Measurements from ENCODE around the gene OLFM1. TPM values are rescaled to one million over a fixed set of nuclear protein-coding genes. Genes with fewer than 3 reads are reported as not detected.

OLFM1 gene
- total RNA-seq: 1 to 10 TPM; 6.3 to 7.8 TPM

DNA sequence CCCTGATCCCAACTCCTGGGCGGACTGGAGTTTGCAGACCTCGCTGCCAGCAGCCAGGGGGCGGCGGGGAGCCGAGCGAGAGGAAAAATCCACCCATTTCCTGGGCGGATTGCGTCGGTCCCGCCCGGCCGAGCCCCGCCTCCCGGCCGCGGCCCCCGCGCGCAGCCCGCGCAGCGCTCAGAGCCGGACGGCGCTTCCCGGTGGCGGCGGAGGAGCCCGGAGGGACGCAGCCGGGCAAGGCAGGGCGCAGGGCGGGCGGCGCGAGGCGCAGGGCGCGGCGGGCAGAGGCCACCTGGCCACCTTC, at the start of gene OLFM1:
TSS of gene OLFM1 (plus strand) at position 180 of the 304 bp plus-strand sequence. CDS start 322 bp downstream, outside the sequence.
- Histone ChIP-seq H3K36me3 (replicated peaks in 1 of 2; ENCODE audit: insufficient read depth in 1 of 2, low read depth in 2 of 2) (no peaks in the 10 kb centered on the region), H3K4me1 (peaks cover 50% of the 10 kb centered on the region), H3K27ac (peak within 1 kb of the TSS in 2 of 4 donors; percentile 14 to 26), H3K4me3 (no peak within 1 kb of the TSS), H3K9me3 (no peaks in the 10 kb centered on the region), H3K27me3 (peaks cover 0 to 6% of the 10 kb centered on the region in 2 donors)
- ATAC-seq: peak; percentile 75
- DNase-seq: peak; percentile 82 to 88 (median 82)
- TF ChIP-seq, protein P1, sequence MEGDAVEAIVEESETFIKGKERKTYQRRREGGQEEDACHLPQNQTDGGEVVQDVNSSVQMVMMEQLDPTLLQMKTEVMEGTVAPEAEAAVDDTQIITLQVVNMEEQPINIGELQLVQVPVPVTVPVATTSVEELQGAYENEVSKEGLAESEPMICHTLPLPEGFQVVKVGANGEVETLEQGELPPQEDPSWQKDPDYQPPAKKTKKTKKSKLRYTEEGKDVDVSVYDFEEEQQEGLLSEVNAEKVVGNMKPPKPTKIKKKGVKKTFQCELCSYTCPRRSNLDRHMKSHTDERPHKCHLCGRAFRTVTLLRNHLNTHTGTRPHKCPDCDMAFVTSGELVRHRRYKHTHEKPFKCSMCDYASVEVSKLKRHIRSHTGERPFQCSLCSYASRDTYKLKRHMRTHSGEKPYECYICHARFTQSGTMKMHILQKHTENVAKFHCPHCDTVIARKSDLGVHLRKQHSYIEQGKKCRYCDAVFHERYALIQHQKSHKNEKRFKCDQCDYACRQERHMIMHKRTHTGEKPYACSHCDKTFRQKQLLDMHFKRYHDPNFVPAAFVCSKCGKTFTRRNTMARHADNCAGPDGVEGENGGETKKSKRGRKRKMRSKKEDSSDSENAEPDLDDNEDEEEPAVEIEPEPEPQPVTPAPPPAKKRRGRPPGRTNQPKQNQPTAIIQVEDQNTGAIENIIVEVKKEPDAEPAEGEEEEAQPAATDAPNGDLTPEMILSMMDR (IDR thresholded peaks at IDR 0.05): peak; percentile 49 to 96 (median 79)
- TF ChIP-seq POLR2A (IDR thresholded peaks at IDR 0.05): no peak
- intact Hi-C loops (cut with DNase I): loop anchor here (5.0 kb wide), 1 partner anchor 325 kb away; no protein-coding TSS in a partner anchor
- WGBS, 2 donors: 0% methylated on average over 36 of the region's 40 CpGs; no CpG with 5 or more reads in 1 of the 2 donors

DNA sequence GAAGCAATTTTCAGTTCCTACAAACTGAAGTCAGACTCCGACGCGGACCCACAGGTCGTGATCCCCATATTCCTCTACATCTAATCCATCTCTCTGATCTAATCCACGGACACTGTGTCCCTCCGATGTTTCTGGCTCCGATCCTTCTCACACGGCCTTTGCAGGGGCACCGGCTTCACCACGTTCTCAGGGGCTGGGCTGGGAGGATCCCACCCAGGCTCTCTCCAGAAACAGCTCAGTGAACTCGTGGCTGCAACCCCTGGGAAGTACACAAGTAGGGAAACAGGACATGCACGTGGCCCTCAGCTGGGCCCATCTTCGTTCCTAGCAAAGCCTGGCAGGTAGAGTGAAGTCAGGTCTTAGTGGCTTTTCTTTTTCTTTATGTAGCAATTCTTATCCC, 49.1 kb upstream of the OLFM1 start:
- no peak for TF ChIP-seq POLR2A (IDR thresholded peaks at IDR 0.05)
- TF ChIP-seq, protein P1 (IDR thresholded peaks at IDR 0.05): no peak
- H3K27ac ChIP-seq: no peak overlapping the region
- no peaks in the 10 kb centered on the region for H3K27me3 ChIP-seq
- H3K4me3 ChIP-seq: no peak overlapping the region
- intact Hi-C loops (cut with DNase I): no loop called here
- no peak for ATAC-seq
- H3K4me1 ChIP-seq: no peaks in the 10 kb centered on the region
- WGBS, 2 donors: 58 to 64% methylated on average over 13 of the region's 13 CpGs
- no peaks in the 10 kb centered on the region for H3K36me3 ChIP-seq (replicated peaks in 1 of 2; ENCODE audit: insufficient read depth in 1 of 2, low read depth in 2 of 2)
- no peak for DNase-seq
- no peaks in the 10 kb centered on the region for H3K9me3 ChIP-seq

DNA sequence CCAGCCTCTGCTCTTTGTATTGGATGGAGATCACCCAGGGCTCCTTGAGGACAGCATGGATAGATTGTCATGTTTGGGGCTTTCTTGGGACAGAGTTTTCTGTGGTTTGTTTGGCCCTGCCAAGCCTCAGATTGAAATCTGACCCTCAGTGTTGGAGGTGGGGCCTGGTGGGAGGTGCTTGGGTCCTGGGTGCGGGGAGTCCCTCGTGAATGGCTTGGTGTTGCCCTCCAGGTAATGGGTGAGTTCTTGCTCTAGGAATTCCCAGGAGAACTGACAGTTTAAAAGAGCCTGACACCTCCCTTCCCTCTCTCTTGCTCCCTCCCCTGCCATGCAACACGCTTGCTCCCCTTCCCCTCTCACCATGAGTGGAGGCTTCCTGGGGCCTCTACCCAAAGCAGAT, 48.6 kb upstream of the OLFM1 start:
- no peaks in the 10 kb centered on the region for H3K4me1 ChIP-seq
- ATAC-seq (no peak), DNase-seq (no peak)
- H3K27me3 ChIP-seq: no peaks in the 10 kb centered on the region
- no peaks in the 10 kb centered on the region for H3K9me3 ChIP-seq
- no peaks in the 10 kb centered on the region for H3K36me3 ChIP-seq (replicated peaks in 1 of 2; ENCODE audit: insufficient read depth in 1 of 2, low read depth in 2 of 2)
- intact Hi-C loops (cut with DNase I): no loop called here
- no peak overlapping the region for H3K27ac ChIP-seq
- H3K4me3 ChIP-seq: no peak overlapping the region
- TF ChIP-seq, protein P1 (IDR thresholded peaks at IDR 0.05): no peak
- TF ChIP-seq POLR2A (IDR thresholded peaks at IDR 0.05): no peak
- WGBS, 2 donors: 43 to 66% methylated on average over 3 of the region's 3 CpGs

DNA sequence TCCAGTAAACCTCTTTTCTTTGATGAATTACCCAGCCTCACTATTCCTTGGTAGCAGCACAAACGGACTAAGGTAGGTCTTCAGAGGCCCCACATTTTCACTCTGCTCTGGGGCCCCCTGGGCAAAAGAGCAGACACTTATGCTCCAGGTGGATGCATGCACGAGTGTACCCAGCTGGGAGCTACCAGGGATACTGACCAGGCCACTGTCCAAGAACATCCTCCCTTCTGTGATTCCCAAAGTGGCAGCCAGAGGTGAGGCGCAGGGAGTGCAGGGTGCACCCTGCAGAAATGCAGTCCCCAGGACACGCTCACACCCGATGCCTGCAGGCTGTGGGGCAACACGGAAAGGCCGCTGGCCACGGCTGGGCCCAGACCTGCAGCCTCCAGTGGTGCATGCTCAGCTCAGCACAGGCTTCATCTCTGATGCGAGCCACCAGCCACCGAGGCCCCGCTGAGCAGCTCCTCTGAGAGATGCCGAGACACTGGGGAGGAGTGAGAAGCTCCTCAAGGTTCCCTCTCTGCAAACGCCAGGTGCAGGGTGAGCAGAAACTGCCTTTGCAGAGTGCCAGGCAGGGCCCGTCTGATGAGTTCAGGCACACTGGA, 48.1 kb upstream of the OLFM1 start:
- intact Hi-C loops (cut with DNase I): no loop called here
- DNase-seq: no peak
- H3K36me3 ChIP-seq (replicated peaks in 1 of 2; ENCODE audit: insufficient read depth in 1 of 2, low read depth in 2 of 2): no peaks in the 10 kb centered on the region
- H3K27ac ChIP-seq: no peak overlapping the region
- WGBS, 2 donors: 59 to 64% methylated on average over 12 to 14 of the region's 14 CpGs
- no peak overlapping the region for H3K4me3 ChIP-seq
- no peaks in the 10 kb centered on the region for H3K9me3 ChIP-seq
- no peaks in the 10 kb centered on the region for H3K27me3 ChIP-seq
- TF ChIP-seq, protein P1 (IDR thresholded peaks at IDR 0.05): no peak
- no peak for TF ChIP-seq POLR2A (IDR thresholded peaks at IDR 0.05)
- no peaks in the 10 kb centered on the region for H3K4me1 ChIP-seq
- ATAC-seq: no peak

All from body of pancreas (tissue), 4 donors.